Lower leg skin (tissue), 3 donors: ENCODE results near the gene IL1B.

Experiments
- POLR2A ChIP-seq, 2 donors: fragments of 450-650 bp; IDR thresholded peaks; one replicate each; pipeline ENCODE4 v1.6.1; 2016 to 2017; ENCODE audit warnings: antibody characterized with exemption in 2 of 2, mild to moderate bottlenecking in 1 of 2, moderate library complexity in 1 of 2
- TF ChIP-seq, protein P1 (sequence below), 3 donors: fragments of 450-650 bp; IDR thresholded peaks; one replicate each; pipeline ENCODE4 v1.5.1; 2016; ENCODE audit warnings: antibody characterized with exemption in 3 of 3, mild to moderate bottlenecking in 3 of 3, moderate library complexity in 2 of 3

DNA sequence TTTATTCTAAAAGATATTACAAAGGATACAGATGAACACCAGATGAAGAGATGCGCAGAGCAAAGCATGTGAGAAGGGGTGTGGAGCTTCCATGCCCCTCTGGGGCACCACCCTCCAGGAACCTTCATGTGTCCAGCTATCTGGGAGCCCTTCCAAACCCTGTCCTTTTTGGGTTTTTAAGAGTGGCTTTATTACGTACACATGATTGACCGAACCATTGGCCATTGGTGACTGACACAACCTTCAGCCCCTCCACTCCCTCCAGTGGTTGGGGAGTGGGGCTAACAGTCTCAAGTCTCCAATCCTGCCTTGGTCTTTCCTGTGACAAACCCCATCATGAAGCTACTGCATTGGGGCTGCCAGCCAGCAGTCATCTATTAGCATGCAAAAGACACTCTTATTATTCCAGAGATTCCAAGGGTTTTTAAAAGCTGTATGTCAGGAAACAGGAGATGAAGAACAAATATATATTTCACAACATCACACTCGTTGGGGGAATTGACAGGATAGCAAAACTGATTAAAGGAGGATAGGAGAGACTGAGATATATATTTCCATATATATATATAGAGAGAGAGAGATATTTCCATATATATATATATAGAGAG lies 19.4 kb downstream of the IL1B start:
- TF ChIP-seq, protein P1, sequence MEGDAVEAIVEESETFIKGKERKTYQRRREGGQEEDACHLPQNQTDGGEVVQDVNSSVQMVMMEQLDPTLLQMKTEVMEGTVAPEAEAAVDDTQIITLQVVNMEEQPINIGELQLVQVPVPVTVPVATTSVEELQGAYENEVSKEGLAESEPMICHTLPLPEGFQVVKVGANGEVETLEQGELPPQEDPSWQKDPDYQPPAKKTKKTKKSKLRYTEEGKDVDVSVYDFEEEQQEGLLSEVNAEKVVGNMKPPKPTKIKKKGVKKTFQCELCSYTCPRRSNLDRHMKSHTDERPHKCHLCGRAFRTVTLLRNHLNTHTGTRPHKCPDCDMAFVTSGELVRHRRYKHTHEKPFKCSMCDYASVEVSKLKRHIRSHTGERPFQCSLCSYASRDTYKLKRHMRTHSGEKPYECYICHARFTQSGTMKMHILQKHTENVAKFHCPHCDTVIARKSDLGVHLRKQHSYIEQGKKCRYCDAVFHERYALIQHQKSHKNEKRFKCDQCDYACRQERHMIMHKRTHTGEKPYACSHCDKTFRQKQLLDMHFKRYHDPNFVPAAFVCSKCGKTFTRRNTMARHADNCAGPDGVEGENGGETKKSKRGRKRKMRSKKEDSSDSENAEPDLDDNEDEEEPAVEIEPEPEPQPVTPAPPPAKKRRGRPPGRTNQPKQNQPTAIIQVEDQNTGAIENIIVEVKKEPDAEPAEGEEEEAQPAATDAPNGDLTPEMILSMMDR (IDR thresholded peaks at IDR 0.05), result no peak
- TF ChIP-seq POLR2A (IDR thresholded peaks at IDR 0.05), result no peak
